Measurements from ENCODE around the gene CPT1C. TPM values are rescaled to one million over a fixed set of nuclear protein-coding genes. Genes with fewer than 3 reads are reported as not detected.

CPT1C gene
- total and polyA plus RNA-seq, 11 donors: 1.00 to 6.0 (median 2.2) TPM

DNA sequence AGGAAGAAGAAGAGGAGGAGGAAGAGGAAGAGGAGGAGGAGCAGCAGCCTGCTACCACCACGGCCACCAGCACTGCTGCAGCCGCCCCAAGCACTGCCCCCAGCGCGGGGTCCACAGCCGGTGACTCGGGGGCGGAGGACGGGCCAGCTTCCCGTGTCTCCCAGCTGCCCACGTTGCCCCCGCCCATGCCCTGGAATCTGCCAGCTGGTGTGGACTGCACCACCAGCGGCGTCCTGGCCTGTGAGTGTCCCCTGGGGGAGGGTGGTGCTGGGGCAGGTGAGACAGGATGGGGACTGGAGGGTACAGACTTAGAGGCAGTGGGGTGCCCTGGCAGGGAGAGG is 37.5 kb upstream of the CPT1C start:
- DNase-seq: no peak
- 82 to 86% (median 85%) methylated on average over 10 to 13 of the region's 13 CpGs for WGBS, 4 donors
- intact Hi-C loops (cut with DNase I): no loop called here

DNA sequence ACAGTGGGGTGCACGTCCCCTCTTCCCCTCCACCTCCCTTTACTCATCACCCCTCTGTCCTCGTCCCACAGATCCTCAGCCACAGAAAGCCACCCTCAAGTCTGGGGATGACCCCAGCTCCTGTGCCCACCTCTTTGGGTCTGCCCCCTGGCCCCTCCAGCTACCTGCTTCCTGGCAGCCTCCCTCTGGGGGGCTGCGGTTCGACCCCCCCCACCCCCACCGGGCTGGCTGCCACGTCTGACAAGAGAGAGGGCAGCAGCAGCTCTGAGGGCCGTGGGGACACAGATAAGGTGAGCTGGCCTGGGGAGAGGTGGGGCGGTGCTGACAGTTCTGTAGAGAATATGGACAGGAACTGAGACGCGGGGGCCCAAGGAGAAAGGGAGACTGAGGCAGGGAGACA is 36.3 kb upstream of the CPT1C start:
- Histone ChIP-seq H3K27ac (no peak overlapping the region), H3K4me1 (no peaks in the 10 kb centered on the region), H3K27me3 (no peaks in the 10 kb centered on the region), H3K4me3 (no peak overlapping the region), H3K9me3 (no peaks in the 10 kb centered on the region), H3K36me3 (peaks cover 6 to 98% (median 88%) of the 10 kb centered on the region in 9 donors)
- TF ChIP-seq POLR2A (IDR thresholded peaks at IDR 0.05): no peak
- TF ChIP-seq, protein P1, sequence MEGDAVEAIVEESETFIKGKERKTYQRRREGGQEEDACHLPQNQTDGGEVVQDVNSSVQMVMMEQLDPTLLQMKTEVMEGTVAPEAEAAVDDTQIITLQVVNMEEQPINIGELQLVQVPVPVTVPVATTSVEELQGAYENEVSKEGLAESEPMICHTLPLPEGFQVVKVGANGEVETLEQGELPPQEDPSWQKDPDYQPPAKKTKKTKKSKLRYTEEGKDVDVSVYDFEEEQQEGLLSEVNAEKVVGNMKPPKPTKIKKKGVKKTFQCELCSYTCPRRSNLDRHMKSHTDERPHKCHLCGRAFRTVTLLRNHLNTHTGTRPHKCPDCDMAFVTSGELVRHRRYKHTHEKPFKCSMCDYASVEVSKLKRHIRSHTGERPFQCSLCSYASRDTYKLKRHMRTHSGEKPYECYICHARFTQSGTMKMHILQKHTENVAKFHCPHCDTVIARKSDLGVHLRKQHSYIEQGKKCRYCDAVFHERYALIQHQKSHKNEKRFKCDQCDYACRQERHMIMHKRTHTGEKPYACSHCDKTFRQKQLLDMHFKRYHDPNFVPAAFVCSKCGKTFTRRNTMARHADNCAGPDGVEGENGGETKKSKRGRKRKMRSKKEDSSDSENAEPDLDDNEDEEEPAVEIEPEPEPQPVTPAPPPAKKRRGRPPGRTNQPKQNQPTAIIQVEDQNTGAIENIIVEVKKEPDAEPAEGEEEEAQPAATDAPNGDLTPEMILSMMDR (IDR thresholded peaks at IDR 0.05): no peak
- WGBS, 4 donors: 76 to 83% (median 76%) methylated on average over 10 of the region's 10 CpGs
- intact Hi-C loops (cut with DNase I): no loop called here
- no peak for ATAC-seq
- no peak for DNase-seq

More for the DNA sequence above, 37.5 kb upstream of the CPT1C start:
- H3K36me3 ChIP-seq: peaks cover 3 to 94% (median 87%) of the 10 kb centered on the region in 9 donors
- H3K27me3 ChIP-seq: no peaks in the 10 kb centered on the region
- H3K4me3 ChIP-seq: no peak overlapping the region
- TF ChIP-seq, protein P1 (IDR thresholded peaks at IDR 0.05): no peak
- TF ChIP-seq POLR2A (IDR thresholded peaks at IDR 0.05): no peak
- H3K9me3 ChIP-seq: no peaks in the 10 kb centered on the region
- no peak overlapping the region for H3K27ac ChIP-seq
- H3K4me1 ChIP-seq: no peaks in the 10 kb centered on the region
- ATAC-seq: no peak

DNA sequence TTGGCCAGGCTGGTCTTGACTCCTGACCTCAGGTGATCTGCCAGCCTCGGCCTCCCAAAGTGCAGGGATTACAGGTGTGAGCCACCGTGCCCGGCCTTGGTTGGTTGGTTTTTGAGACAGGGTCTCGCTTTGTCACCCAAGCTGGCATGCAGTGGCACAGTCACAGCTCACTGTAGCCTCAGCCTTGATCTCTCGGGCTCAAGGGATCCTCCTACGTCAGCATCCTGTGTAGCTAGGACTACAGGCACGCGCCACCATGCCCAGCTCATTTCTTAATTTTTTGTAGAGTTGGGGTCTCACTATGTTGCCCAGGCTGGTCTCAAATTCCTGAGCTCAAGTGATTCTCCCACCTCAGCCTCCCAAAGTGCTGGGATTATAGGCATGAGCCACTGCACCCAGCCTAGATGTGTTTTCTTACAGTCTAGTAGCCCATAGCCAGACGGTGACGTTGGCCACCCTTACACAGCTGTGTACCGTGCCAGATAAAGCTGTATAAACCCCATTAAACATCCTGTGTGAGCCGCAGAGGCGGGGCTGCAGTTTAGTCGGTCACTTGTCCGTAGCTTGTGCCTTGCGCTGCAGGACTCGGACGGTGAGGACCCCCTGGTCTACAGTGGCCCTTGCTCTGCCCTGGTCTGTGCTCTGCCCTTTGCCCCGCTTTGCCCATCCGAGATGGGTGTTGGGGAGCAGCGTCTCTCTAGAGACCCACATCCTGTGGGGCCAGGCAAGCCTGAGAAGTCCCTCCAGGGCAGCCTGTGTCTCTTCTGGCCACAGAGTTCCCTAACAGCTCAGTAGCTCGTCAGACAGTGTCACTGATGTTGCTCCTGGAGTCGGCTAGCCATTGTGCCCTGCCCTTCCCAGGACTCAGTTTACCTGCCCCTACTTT is 35.1 kb upstream of the CPT1C start:
- Histone ChIP-seq H3K27me3 (no peaks in the 10 kb centered on the region), H3K4me1 (no peaks in the 10 kb centered on the region), H3K9me3 (no peaks in the 10 kb centered on the region), H3K27ac (no peak overlapping the region), H3K4me3 (no peak overlapping the region), H3K36me3 (peaks cover 6 to 97% (median 90%) of the 10 kb centered on the region in 9 donors)
- no peak for TF ChIP-seq POLR2A (IDR thresholded peaks at IDR 0.05)
- TF ChIP-seq, protein P1 (IDR thresholded peaks at IDR 0.05): no peak
- intact Hi-C loops (cut with DNase I): no loop called here
- no peak for ATAC-seq
- DNase-seq: no peak
- WGBS, 4 donors: 89 to 94% (median 90%) methylated on average over 17 to 23 of the region's 23 CpGs

DNA sequence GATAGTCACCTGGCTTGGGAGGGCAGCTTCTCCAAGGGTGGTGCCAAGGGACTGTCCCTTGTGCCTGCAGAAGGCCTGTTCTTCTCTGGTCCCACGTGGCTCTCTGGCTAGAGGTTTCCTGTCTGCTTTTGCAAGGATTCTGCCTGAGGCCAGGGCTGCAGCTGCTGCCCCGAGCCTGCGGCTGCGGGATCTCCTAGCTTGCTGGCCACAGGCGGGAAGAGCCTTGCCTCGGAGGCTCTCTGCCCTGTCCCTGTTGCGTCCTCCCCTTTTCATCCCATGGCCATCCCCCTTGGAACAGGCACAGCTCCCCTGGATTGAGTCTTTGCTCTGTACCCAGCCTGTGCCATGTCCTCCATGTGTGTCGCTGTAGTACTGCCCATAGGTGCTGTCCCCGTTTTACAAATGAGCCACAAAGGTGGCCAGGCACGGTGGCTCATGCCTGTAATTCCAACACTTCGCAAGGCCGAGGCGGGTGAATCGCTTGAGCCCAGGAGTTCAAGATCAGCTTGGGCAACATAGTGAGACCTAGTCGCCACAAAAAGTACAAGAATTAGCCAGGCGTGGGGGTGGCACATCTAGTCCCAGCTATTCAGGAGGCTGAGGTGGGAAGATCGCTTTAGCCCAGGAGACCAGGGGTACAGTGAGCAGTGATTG is 34.3 kb upstream of the CPT1C start:
- Histone ChIP-seq H3K27ac (no peak overlapping the region), H3K36me3 (peaks cover 6 to 98% (median 92%) of the 10 kb centered on the region in 9 donors), H3K27me3 (no peaks in the 10 kb centered on the region), H3K4me3 (no peak overlapping the region), H3K9me3 (no peaks in the 10 kb centered on the region), H3K4me1 (no peaks in the 10 kb centered on the region)
- DNase-seq (no peak), ATAC-seq (no peak)
- WGBS, 4 donors: 91 to 93% (median 91%) methylated on average over 15 to 17 of the region's 17 CpGs
- TF ChIP-seq, protein P1 (IDR thresholded peaks at IDR 0.05): no peak
- TF ChIP-seq POLR2A (IDR thresholded peaks at IDR 0.05): no peak
- intact Hi-C loops (cut with DNase I): no loop called here
